ENCODE results near the gene CPA1.

- TF ChIP-seq EZH2 (IDR thresholded peaks at IDR 0.05; ENCODE audit: borderline replicate concordance, low read depth, low read length, severe bottlenecking) (no peak), CTCF (IDR thresholded peaks at IDR 0.05; ENCODE audit: borderline replicate concordance, extremely low read depth, low read length, poor library complexity, severe bottlenecking) (no peak)
Observed at GRCh38 chr7:130346941-130347340, 33.4 kb upstream of the CPA1 start.
